Transverse colon (tissue), 4 donors: Measurements from ENCODE around the gene CFAP299. TPM values are rescaled to one million over a fixed set of nuclear protein-coding genes. Genes with fewer than 3 reads are reported as not detected.
A peak's percentile ranks its signal among the peaks of the same experiment; 100 is the strongest.
"Not testable (repeated sequence)": the region's sequence is repeated elsewhere in the genome, so short reads cannot be mapped to it uniquely, and the experiment has no call there.

ENCODE experiments used
- DNase-seq: peaks from one replicate; pipeline ENCODE4 v3.0.0-alpha.2; 2019
- H3K27ac ChIP-seq, 4 donors: fragments of 200-600 bp; sonication (generic); 2 replicates each; pipeline ENCODE4 v1.5.1; 2016 to 2018; ENCODE audit warnings: inconsistent platforms in 4 of 4
- H3K27me3 ChIP-seq: fragments of 200-600 bp; sonication (generic); 2 replicates; pipeline ENCODE4 v1.5.1; 2017; ENCODE audit warnings: inconsistent platforms
- H3K36me3 ChIP-seq, 4 donors: fragments of 200-600 bp; sonication (generic); 2 replicates each; pipeline ENCODE4 v1.5.1; 2017 to 2019; ENCODE audit warnings: inconsistent platforms in 4 of 4
- H3K4me1 ChIP-seq, 4 donors: fragments of 200-600 bp; sonication (generic); 2 replicates each; pipeline ENCODE4 v1.5.1; 2017 to 2020; ENCODE audit warnings: inconsistent platforms in 4 of 4
- H3K4me3 ChIP-seq, 4 donors: fragments of 200-600 bp; sonication (generic); 1 replicate in 1 of 4; 2 replicates in 3 of 4; pipeline versions ENCODE4 v1.5.1 to v1.6.1; 2017 to 2019; ENCODE audit warnings: inconsistent platforms in 4 of 4
- H3K9me3 ChIP-seq, 2 donors: fragments of 200-600 bp; sonication (generic); 2 replicates each; pipeline ENCODE4 v1.5.1; 2017 to 2019; ENCODE audit warnings: inconsistent platforms in 2 of 2
- EP300 ChIP-seq: sonication (generic); formaldehyde crosslinking; IDR thresholded peaks from one replicate; pipeline ENCODE4 v1.6.1; 2017; ENCODE audit warnings: antibody characterized with exemption, low read depth
- POLR2A ChIP-seq: fragments of 450-650 bp; IDR thresholded peaks from one replicate; pipeline ENCODE4 v1.6.1; 2016; ENCODE audit warnings: antibody characterized with exemption, mild to moderate bottlenecking, moderate library complexity
- POLR2AphosphoS5 ChIP-seq, 3 donors: sonication (generic); formaldehyde crosslinking; IDR thresholded peaks; one replicate each; pipeline ENCODE4 v1.6.1; 2016; ENCODE audit warnings: antibody characterized with exemption in 3 of 3
- WGBS, 2 donors: methylation state at CpG; one replicate each; pipeline ENCODE4 v1.1.5; 2018; ENCODE audit warnings: low coverage in 1 of 2; 5-methylcytosine and 5-hydroxymethylcytosine counted together
- in situ Hi-C, 4 donors: fragments of 200-750 bp; cut with MboI; loops; one replicate each; pipeline versions ENCODE4 v1.15.0 to v1.15.1; 2017; ENCODE audit warnings: low sequenced_read_pairs in 3 of 4, low pct_ligation_motif_present in 1 of 4, low pct_unique_long_range_greater_than_20kb in 1 of 4
- intact Hi-C: fragments of 100-400 bp; cut with DNase I; formaldehyde crosslinking; loops from one replicate; pipeline ENCODE4 v1.15.1; 2023; ENCODE audit warnings: low total_unique reads
- total RNA-seq, 4 donors: library from RNA; depleted of rRNA; stranded (reverse); fragments of >200 nt; gene quantifications; one replicate each; pipeline ENCODE4 v1.1.0, GENCODE V29; 2016
- TF ChIP-seq, protein P1 (sequence below), 5 experiments: fragments of 200-600 bp in 3 of 5; fragments of 450-650 bp in 2 of 5; sonication (generic) in 3 of 5; IDR thresholded peaks; 1 replicate in 2 of 5; 2 replicates in 3 of 5; pipeline ENCODE4 v1.5.1; 2016 to 2017; ENCODE audit warnings: antibody characterized with exemption in 5 of 5, inconsistent platforms in 3 of 5, mild to moderate bottlenecking in 2 of 5, moderate library complexity in 1 of 5

Gene CFAP299
- total RNA-seq, 4 donors from 2014 or later, result not detected

DNA sequence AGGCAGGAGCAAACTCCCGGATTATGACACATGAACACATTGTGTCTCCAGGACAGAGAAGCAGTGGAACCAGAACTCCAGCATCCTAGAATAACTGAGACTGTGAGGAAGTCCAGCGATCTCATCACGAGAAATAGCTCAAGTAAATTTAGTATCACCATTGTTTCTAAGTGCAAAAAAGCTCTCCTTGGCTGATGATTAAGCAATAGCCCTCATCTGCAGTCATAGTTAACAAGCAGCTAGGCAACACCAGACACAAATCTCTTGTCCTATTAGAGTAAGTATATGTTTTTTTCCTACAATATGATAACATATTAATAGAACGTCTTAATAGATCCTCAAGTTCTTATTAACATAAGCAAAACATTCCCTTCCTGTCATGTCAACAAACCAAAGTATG lies 2.4 kb upstream of the CFAP299 start:
- H3K27me3 ChIP-seq, result peaks cover 38% of the 10 kb centered on the region
- TF ChIP-seq EP300 (no peak), POLR2AphosphoS5 (IDR thresholded peaks at IDR 0.05) (no peak), POLR2A (no peak)
- TF ChIP-seq, protein P1, sequence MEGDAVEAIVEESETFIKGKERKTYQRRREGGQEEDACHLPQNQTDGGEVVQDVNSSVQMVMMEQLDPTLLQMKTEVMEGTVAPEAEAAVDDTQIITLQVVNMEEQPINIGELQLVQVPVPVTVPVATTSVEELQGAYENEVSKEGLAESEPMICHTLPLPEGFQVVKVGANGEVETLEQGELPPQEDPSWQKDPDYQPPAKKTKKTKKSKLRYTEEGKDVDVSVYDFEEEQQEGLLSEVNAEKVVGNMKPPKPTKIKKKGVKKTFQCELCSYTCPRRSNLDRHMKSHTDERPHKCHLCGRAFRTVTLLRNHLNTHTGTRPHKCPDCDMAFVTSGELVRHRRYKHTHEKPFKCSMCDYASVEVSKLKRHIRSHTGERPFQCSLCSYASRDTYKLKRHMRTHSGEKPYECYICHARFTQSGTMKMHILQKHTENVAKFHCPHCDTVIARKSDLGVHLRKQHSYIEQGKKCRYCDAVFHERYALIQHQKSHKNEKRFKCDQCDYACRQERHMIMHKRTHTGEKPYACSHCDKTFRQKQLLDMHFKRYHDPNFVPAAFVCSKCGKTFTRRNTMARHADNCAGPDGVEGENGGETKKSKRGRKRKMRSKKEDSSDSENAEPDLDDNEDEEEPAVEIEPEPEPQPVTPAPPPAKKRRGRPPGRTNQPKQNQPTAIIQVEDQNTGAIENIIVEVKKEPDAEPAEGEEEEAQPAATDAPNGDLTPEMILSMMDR (IDR thresholded peaks at IDR 0.05), result no peak
- H3K4me1 ChIP-seq, result peaks cover 0 to 14% (median 9%) of the 10 kb centered on the region in 4 donors
- no peak overlapping the region for H3K4me3 ChIP-seq
- intact Hi-C loops (no loop called here), in situ Hi-C loops (no loop called here)
- no peaks in the 10 kb centered on the region for H3K9me3 ChIP-seq
- H3K36me3 ChIP-seq, result no peaks in the 10 kb centered on the region
- no peak overlapping the region for H3K27ac ChIP-seq
- 72 to 75% methylated on average over 2 to 4 of the region's 4 CpGs for WGBS, 2 donors
- DNase-seq, result no peak

DNA sequence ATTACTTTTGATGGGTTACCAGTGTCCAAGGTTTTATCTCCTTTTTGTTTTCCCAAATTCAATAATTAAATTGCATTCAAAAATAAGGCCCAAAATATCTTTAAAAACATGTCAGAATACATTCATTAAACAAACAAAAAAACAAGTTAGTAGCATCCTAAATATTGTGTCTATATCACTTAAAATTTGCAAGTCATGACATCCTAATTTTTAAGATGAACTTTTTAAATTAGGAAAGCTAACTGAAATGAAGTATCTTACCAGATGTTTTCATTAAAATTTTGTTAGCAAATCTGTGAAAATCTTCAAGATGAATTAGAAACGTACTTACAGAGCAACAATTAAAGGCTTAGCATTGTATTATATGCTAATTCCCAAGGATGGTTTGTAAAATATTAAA lies 962 bp upstream of the CFAP299 start:
- Histone ChIP-seq H3K4me3 (no peak overlapping the region), H3K9me3 (no peaks in the 10 kb centered on the region), H3K36me3 (no peaks in the 10 kb centered on the region), H3K4me1 (peaks cover 0 to 14% (median 9%) of the 10 kb centered on the region in 4 donors), H3K27ac (no peak overlapping the region), H3K27me3 (peaks cover 38% of the 10 kb centered on the region)
- no peak for DNase-seq
- intact Hi-C loops (no loop called here), in situ Hi-C loops (no loop called here)
- WGBS, 2 donors, result 55 to 74% methylated on average over 1 of the region's 1 CpG
- TF ChIP-seq POLR2AphosphoS5 (IDR thresholded peaks at IDR 0.05) (no peak), POLR2A (no peak), EP300 (no peak)
- TF ChIP-seq, protein P1 (IDR thresholded peaks at IDR 0.05), result no peak

DNA sequence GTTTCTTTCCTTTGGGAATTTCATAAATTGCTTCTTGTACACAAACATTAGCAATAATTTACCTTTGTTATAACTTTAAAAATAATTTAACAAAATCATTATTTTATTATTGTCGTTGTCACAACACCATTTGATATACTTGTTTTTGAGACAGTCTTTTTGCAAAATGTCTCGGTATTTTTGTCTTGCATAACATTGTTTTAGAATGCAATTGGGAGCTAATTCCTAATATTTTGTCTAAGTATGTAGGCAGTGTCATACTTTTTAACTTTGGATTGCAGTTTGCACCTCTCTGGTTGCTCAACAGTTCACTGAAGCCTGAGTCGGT lies 340 bp upstream of the CFAP299 start:
- Histone ChIP-seq H3K27me3 (peaks cover 38% of the 10 kb centered on the region), H3K4me3 (peak overlapping the region; percentile 45 to 57 (median 49)), H3K9me3 (no peaks in the 10 kb centered on the region), H3K27ac (no peak overlapping the region), H3K36me3 (no peaks in the 10 kb centered on the region), H3K4me1 (peaks cover 0 to 14% (median 9%) of the 10 kb centered on the region in 4 donors)
- no peak for DNase-seq
- WGBS, 2 donors, result 8 to 16% methylated on average over 2 to 3 of the region's 3 CpGs
- TF ChIP-seq POLR2A (no peak), POLR2AphosphoS5 (IDR thresholded peaks at IDR 0.05) (no peak), EP300 (no peak)
- intact Hi-C loops (no loop called here), in situ Hi-C loops (no loop called here)

DNA sequence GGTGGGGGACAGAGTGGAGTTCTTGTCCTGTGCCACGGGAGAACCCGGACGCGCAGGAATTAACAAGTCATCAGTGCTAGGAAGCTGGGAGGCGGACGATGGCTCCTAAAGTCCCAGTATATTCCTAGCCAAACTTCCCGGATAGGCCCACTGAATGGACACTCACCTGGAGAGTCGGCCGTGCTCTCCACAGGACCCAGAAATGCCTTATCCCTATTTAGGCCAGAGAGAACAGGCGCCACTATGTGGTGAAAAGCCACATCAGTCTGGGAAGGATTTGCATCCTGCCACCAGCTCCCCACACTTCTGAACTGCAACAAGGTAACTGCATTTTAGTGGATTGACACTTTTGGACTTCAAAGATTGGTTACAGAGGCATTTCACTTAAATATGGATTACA lies 1.1 kb downstream of the CFAP299 start:
- peaks cover 0 to 14% (median 9%) of the 10 kb centered on the region in 4 donors for H3K4me1 ChIP-seq
- 15% methylated on average over 10 of the region's 10 CpGs; no CpG with 5 or more reads in 1 of the 2 donors for WGBS, 2 donors
- intact Hi-C loops, result no loop called here
- H3K27ac ChIP-seq, result no peak overlapping the region
- DNase-seq, result peak; percentile 14
- in situ Hi-C loops, result no loop called here
- TF ChIP-seq, protein P1 (IDR thresholded peaks at IDR 0.05), result peak in 1 of 5 experiments; percentile 11
- no peak for TF ChIP-seq EP300
- H3K4me3 ChIP-seq, result peak overlapping the region in 2 of 4 donors; percentile 48 to 57
- H3K27me3 ChIP-seq, result peaks cover 38% of the 10 kb centered on the region
- no peaks in the 10 kb centered on the region for H3K36me3 ChIP-seq
- no peaks in the 10 kb centered on the region for H3K9me3 ChIP-seq

DNA sequence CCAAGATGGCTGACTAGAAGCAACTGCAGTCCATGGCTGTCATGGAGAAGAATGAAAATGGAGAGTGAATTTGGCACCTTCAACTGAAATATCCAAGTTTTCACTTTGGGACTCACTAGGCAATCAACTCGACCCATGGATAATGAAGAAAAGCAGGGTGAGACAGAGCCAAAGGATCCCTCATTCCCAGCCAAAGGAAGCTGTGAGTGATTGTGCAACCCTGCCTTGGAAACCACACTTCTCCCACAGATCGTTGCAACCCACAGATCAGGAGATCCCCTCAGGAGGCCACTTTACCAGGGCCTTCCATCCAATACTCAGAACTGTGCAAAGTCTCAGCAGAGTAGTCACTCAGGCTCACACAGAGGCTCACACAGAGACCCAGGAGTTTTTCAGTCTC lies 4.5 kb downstream of the CFAP299 start:
- Histone ChIP-seq H3K27me3 (peaks cover 12% of the 10 kb centered on the region), H3K4me3 (no peak overlapping the region), H3K27ac (no peak overlapping the region), H3K36me3 (no peaks in the 10 kb centered on the region), H3K4me1 (peaks cover 0 to 14% (median 9%) of the 10 kb centered on the region in 4 donors), H3K9me3 (no peaks in the 10 kb centered on the region)
- DNase-seq, result no peak
- TF ChIP-seq, protein P1 (IDR thresholded peaks at IDR 0.05), result no peak
- TF ChIP-seq EP300 (no peak), POLR2A (no peak), POLR2AphosphoS5 (IDR thresholded peaks at IDR 0.05) (no peak)
- intact Hi-C loops, result no loop called here
- in situ Hi-C loops, result no loop called here
- WGBS, 2 donors, result 56 to 71% methylated on average over 1 to 2 of the region's 2 CpGs

DNA sequence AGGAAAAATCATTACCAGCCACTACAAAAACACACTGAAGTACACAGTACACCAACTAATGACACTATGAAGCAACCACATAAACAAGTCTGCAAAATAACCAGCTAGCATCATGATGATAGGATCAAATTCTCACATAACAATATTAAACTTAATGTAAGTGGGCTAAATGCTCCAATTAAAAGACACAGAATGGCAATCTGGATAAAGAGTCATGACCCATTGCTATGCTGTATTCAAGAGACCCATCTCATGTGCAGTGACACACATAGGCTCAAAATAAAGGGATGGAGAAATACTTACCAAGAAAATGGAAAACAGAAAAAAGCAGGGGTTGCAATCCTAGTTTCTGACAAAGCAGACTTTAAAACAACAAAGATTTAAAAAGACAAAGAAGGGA lies 7.2 kb downstream of the CFAP299 start:
- intact Hi-C loops, in situ Hi-C loops, DNase-seq: not testable (repeated sequence)

More for the DNA sequence above, 7.2 kb downstream of the CFAP299 start:
- not testable (repeated sequence) for H3K36me3 ChIP-seq, H3K9me3 ChIP-seq, H3K4me3 ChIP-seq, H3K27ac ChIP-seq, H3K27me3 ChIP-seq, H3K4me1 ChIP-seq
